Peyer's patch (tissue), 4 donors: ENCODE measurements around the gene RHBDL1.

Experiments used
- POLR2A ChIP-seq, 2 donors: fragments of 450-650 bp; IDR thresholded peaks; one replicate each; pipeline ENCODE4 v1.5.1; 2017; ENCODE audit warnings: antibody characterized with exemption in 2 of 2, mild to moderate bottlenecking in 2 of 2, moderate library complexity in 2 of 2
- TF ChIP-seq, protein P1 (sequence below), 6 experiments: fragments of 450-650 bp in 4 of 6; fragments of 200-600 bp in 2 of 6; sonication (generic) in 1 of 6; IDR thresholded peaks; one replicate each; pipeline ENCODE4 v1.5.1; 2017 to 2019; ENCODE audit warnings: antibody characterized with exemption in 6 of 6, mild to moderate bottlenecking in 3 of 6, moderate library complexity in 1 of 6

DNA sequence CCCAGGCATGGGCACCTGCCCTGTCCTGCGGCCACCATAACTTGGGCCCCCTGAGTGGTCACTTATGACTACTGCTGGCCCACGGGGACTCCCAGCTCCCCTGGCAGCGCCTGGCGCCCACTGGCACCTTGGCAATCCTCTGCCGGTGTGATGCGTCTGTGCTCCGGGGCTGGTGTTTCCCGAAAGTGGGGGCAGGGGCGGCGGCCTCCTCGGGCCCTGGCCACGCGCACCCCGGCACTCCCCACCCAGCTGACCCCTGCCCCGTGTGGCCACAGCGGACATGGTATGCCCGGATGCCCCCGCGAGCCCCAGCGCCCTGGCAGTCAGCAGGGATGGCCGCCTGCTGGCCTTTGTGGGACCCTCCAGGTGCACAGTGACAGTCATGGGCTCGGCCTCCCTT is 18.0 kb upstream of the RHBDL1 start:
- TF ChIP-seq, protein P1, sequence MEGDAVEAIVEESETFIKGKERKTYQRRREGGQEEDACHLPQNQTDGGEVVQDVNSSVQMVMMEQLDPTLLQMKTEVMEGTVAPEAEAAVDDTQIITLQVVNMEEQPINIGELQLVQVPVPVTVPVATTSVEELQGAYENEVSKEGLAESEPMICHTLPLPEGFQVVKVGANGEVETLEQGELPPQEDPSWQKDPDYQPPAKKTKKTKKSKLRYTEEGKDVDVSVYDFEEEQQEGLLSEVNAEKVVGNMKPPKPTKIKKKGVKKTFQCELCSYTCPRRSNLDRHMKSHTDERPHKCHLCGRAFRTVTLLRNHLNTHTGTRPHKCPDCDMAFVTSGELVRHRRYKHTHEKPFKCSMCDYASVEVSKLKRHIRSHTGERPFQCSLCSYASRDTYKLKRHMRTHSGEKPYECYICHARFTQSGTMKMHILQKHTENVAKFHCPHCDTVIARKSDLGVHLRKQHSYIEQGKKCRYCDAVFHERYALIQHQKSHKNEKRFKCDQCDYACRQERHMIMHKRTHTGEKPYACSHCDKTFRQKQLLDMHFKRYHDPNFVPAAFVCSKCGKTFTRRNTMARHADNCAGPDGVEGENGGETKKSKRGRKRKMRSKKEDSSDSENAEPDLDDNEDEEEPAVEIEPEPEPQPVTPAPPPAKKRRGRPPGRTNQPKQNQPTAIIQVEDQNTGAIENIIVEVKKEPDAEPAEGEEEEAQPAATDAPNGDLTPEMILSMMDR (IDR thresholded peaks at IDR 0.05), result no peak
- no peak for TF ChIP-seq POLR2A (IDR thresholded peaks at IDR 0.05)
